OCI-LY1 (cell line): ENCODE measurements around the gene C10orf88.
A peak's percentile ranks its signal among the peaks of the same experiment; 100 is the strongest.

ENCODE experiments used
- H2AFZ ChIP-seq: fragments of 200-600 bp; sonication (generic), shearing (Covaris generic); 2 replicates; pipeline ENCODE4 v1.6.0; 2014; ENCODE audit warnings: antibody characterized with exemption, mild to moderate bottlenecking, low read length
- H3F3A ChIP-seq: fragments of 200-600 bp; sonication (generic), shearing (Covaris generic); 2 replicates; pipeline ENCODE4 v1.6.0; 2014; ENCODE audit warnings: mild to moderate bottlenecking, antibody characterized with exemption, low read length, moderate library complexity; ENCODE audit not compliant: insufficient read depth
- H3K27ac ChIP-seq: fragments of 200-600 bp; sonication (generic); 2 replicates; pipeline ENCODE4 v1.5.1; 2014; ENCODE audit warnings: low read length, mixed run types, mild to moderate bottlenecking, low read depth; ENCODE audit not compliant: poor library complexity, severe bottlenecking
- H3K27me3 ChIP-seq: fragments of 200-600 bp; sonication (generic); 2 replicates; pipeline ENCODE4 v1.6.0; 2014; ENCODE audit warnings: antibody characterized with exemption, mild to moderate bottlenecking, low read length, moderate library complexity; ENCODE audit not compliant: insufficient read depth
- H3K36me3 ChIP-seq: fragments of 200-600 bp; sonication (generic); 2 replicates; pipeline ENCODE4 v1.6.1; 2014; ENCODE audit warnings: mild to moderate bottlenecking, antibody characterized with exemption, low read length, moderate library complexity, mixed read lengths; ENCODE audit not compliant: insufficient read depth
- H3K4me1 ChIP-seq: fragments of 200-600 bp; sonication (generic); 2 replicates; pipeline ENCODE4 v1.5.1; 2014; ENCODE audit warnings: mild to moderate bottlenecking, low read length, moderate library complexity; ENCODE audit not compliant: insufficient read depth, severe bottlenecking
- H3K4me2 ChIP-seq: fragments of 200-600 bp; sonication (generic), shearing (Covaris generic); 2 replicates; pipeline ENCODE4 v1.6.1; 2014; ENCODE audit warnings: low read length
- H3K4me3 ChIP-seq: fragments of 200-600 bp; sonication (generic); 2 replicates; pipeline ENCODE4 v1.5.1; 2014; ENCODE audit warnings: low read length, low read depth, mild to moderate bottlenecking, mixed read lengths; ENCODE audit not compliant: poor library complexity, severe bottlenecking
- H3K79me2 ChIP-seq: fragments of 200-600 bp; shearing (Covaris generic); 2 replicates; pipeline ENCODE4 v1.6.1; 2016; ENCODE audit warnings: mixed run types, low read length, mixed read lengths; ENCODE audit not compliant: insufficient read depth
- H3K9ac ChIP-seq: fragments of 200-600 bp; sonication (generic), shearing (Covaris generic); 2 replicates; pipeline ENCODE4 v1.6.1; 2014; ENCODE audit warnings: mild to moderate bottlenecking, low read length, mixed read lengths
- H3K9me2 ChIP-seq: fragments of 200-600 bp; sonication (generic), shearing (Covaris generic); 2 replicates; pipeline ENCODE4 v1.6.1; 2014; ENCODE audit warnings: low read depth, mild to moderate bottlenecking, low read length, mixed read lengths
- H3K9me3 ChIP-seq: fragments of 200-600 bp; shearing (Covaris generic); 2 replicates; pipeline ENCODE4 v1.6.1; 2014; ENCODE audit warnings: low read length, mixed read lengths
- H4K20me1 ChIP-seq: fragments of 200-600 bp; sonication (generic), shearing (Covaris generic); 2 replicates; pipeline ENCODE4 v1.6.0; 2016; ENCODE audit warnings: mild to moderate bottlenecking, low read length; ENCODE audit not compliant: insufficient read depth
- EZH2 ChIP-seq: fragments of 200-600 bp; sonication (generic), shearing (Covaris generic); IDR thresholded peaks from 2 replicates; pipeline ENCODE4 v1.8.0; 2017; ENCODE audit warnings: borderline replicate concordance, mixed run types, mild to moderate bottlenecking, antibody characterized with exemption, low read length, moderate library complexity, mixed read lengths
- TF ChIP-seq, protein P1 (sequence below): fragments of 200-600 bp; sonication (generic), shearing (Covaris generic); IDR thresholded peaks from 2 replicates; pipeline ENCODE4 v1.5.1; 2017; ENCODE audit warnings: mild to moderate bottlenecking, antibody characterized with exemption, low read length, moderate library complexity, mixed read lengths

C10orf88 gene

DNA sequence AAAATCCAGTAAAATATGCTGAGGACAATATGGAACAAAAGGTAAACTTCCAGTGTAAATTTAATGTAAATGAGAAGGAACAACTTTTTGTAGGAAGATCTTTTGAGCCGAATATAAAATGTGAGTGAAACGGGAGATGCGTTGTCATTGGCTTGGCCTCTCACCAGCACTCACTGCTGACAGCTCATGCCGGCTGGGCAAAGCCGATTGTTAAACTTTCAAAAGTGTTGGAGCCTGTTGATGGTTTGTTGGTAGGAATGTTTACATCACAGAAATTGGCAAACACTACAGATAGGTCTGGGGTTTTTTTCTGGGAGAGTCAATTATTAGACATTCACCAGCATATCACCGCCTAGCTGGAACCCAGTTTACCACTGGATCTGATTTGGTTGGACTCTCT lies 32.3 kb upstream of the C10orf88 start:
- Histone ChIP-seq H3K4me2 (no peak overlapping the region), H3K9ac (no peak overlapping the region), H4K20me1 (no peaks in the 10 kb centered on the region), H3K27me3 (no peaks in the 10 kb centered on the region), H3K36me3 (peaks cover 16% of the 10 kb centered on the region; the same call in 1 of the 2 replicates), H2AFZ (no peak overlapping the region), H3K79me2 (no peaks in the 10 kb centered on the region), H3K9me3 (no peaks in the 10 kb centered on the region), H3K4me3 (no peak overlapping the region), H3F3A (no peaks in the 10 kb centered on the region), H3K4me1 (peaks cover 6% of the 10 kb centered on the region), H3K9me2 (no peaks in the 10 kb centered on the region), H3K27ac (no peak overlapping the region)
- no peak for TF ChIP-seq EZH2
- TF ChIP-seq, protein P1, sequence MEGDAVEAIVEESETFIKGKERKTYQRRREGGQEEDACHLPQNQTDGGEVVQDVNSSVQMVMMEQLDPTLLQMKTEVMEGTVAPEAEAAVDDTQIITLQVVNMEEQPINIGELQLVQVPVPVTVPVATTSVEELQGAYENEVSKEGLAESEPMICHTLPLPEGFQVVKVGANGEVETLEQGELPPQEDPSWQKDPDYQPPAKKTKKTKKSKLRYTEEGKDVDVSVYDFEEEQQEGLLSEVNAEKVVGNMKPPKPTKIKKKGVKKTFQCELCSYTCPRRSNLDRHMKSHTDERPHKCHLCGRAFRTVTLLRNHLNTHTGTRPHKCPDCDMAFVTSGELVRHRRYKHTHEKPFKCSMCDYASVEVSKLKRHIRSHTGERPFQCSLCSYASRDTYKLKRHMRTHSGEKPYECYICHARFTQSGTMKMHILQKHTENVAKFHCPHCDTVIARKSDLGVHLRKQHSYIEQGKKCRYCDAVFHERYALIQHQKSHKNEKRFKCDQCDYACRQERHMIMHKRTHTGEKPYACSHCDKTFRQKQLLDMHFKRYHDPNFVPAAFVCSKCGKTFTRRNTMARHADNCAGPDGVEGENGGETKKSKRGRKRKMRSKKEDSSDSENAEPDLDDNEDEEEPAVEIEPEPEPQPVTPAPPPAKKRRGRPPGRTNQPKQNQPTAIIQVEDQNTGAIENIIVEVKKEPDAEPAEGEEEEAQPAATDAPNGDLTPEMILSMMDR = no peak

- no peaks in the 10 kb centered on the region for H3K79me2 ChIP-seq
- no peak overlapping the region for H2AFZ ChIP-seq
- H3K9me3 ChIP-seq = no peaks in the 10 kb centered on the region
- no peak overlapping the region for H3K4me2 ChIP-seq
- H3K27ac ChIP-seq = no peak overlapping the region
- no peaks in the 10 kb centered on the region for H3K27me3 ChIP-seq
- peaks cover 16% of the 10 kb centered on the region; the same call in 1 of the 2 replicates for H3K36me3 ChIP-seq
- H4K20me1 ChIP-seq = no peaks in the 10 kb centered on the region
- TF ChIP-seq EZH2 = no peak
- H3F3A ChIP-seq = no peaks in the 10 kb centered on the region
- H3K4me1 ChIP-seq = peaks cover 17% of the 10 kb centered on the region
- no peaks in the 10 kb centered on the region for H3K9me2 ChIP-seq
- no peak overlapping the region for H3K9ac ChIP-seq
- H3K4me3 ChIP-seq = no peak overlapping the region
These were observed 30.7 kb upstream of the C10orf88 start for GRCh38 chr10:122984708-122985107.

DNA sequence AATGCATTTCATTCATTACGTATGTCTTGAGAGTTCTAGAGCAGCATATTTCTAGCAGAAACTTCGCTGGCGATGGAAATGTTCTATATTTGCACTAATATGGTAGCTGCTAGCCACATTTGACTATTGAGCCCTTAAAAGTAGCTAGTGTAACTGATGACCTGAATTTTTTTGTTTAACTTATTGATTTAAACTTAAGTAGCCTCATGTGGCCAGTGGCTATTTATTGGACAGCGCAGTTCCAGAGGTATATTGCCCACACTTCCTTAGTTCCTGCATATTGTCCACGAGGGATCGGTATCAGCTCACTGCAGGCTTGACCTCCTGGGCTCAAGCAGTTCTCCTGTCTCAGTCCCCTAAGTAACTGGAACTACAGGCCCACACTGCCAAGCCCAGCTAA lies 29.9 kb upstream of the C10orf88 start:
- no peak overlapping the region for H2AFZ ChIP-seq
- TF ChIP-seq, protein P1 = no peak
- no peak for TF ChIP-seq EZH2
- no peak overlapping the region for H3K4me2 ChIP-seq
- no peak overlapping the region for H3K4me3 ChIP-seq
- no peaks in the 10 kb centered on the region for H4K20me1 ChIP-seq
- no peaks in the 10 kb centered on the region for H3K79me2 ChIP-seq
- no peak overlapping the region for H3K9ac ChIP-seq
- H3K9me3 ChIP-seq = no peaks in the 10 kb centered on the region
- H3K9me2 ChIP-seq = no peaks in the 10 kb centered on the region
- H3K36me3 ChIP-seq = peaks cover 16% of the 10 kb centered on the region; the same call in 1 of the 2 replicates
- H3K27ac ChIP-seq = no peak overlapping the region
- H3K27me3 ChIP-seq = no peaks in the 10 kb centered on the region
- H3F3A ChIP-seq = no peaks in the 10 kb centered on the region
- H3K4me1 ChIP-seq = peaks cover 22% of the 10 kb centered on the region

DNA sequence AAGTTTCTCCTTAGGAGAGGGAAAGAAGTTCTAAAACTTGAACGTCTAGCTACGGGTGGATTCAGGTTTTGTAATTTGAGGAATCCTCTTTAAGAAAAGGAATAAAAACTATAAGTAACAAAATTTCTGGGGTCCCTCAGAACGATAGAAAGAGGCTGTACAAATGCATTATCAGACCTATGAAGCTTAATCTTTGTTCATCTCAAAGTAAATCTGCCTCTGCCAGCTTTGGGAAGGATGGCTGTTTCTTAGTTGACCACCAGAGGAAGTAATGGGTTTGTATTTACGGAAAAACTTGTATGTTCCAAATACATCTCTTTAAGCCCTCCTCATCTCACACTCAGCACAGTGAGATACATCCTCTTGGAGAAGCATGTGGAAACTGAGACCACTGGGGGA lies 27.0 kb upstream of the C10orf88 start:
- H3K4me2 ChIP-seq = peak overlapping the region; percentile 82
- no peaks in the 10 kb centered on the region for H3K9me3 ChIP-seq
- peak overlapping the region; percentile 16 for H3K27ac ChIP-seq
- peaks cover under 1% of the 10 kb centered on the region; the same call in 1 of the 2 replicates for H3K36me3 ChIP-seq
- peak overlapping the region; percentile 69 for H3K4me3 ChIP-seq
- no peaks in the 10 kb centered on the region for H3K9me2 ChIP-seq
- no peaks in the 10 kb centered on the region for H4K20me1 ChIP-seq
- H3K79me2 ChIP-seq = no peaks in the 10 kb centered on the region
- peak overlapping the region; percentile 14; the same call in 1 of the 2 replicates for H2AFZ ChIP-seq
- H3K4me1 ChIP-seq = peaks cover 22% of the 10 kb centered on the region
- H3K27me3 ChIP-seq = no peaks in the 10 kb centered on the region
- TF ChIP-seq, protein P1 = peak; percentile 41; the same call in 1 of the 2 replicates
- TF ChIP-seq EZH2 = no peak
- H3K9ac ChIP-seq = peak overlapping the region; percentile 57
- H3F3A ChIP-seq = no peaks in the 10 kb centered on the region
